Measurements from ENCODE around the gene WFS1. TPM values are rescaled to one million over a fixed set of nuclear protein-coding genes. Genes with fewer than 3 reads are reported as not detected.

The WFS1 gene
- total and polyA plus RNA-seq, 5 donors: 47.9 to 76.6 (median 58.4) TPM

GRCh38 chr4:6272863-6273660 lies 3.4 kb downstream of the WFS1 start:
- 35% methylated on average over 15 of the region's 15 CpGs for WGBS
- DNase-seq (peak in 1 of 3 donors; percentile 32), ATAC-seq (no peak)
- Histone ChIP-seq H3K4me3 (ENCODE audit: low read length) (no peak overlapping the region), H3K9me3 (ENCODE audit: control insufficient read depth, low read length) (no peaks in the 10 kb centered on the region), H3K4me1 (ENCODE audit: control insufficient read depth, insufficient read depth, low read length) (peaks cover 32% of the 10 kb centered on the region), H3K27me3 (ENCODE audit: control insufficient read depth, insufficient read depth) (no peaks in the 10 kb centered on the region), H3K27ac (ENCODE audit: low read length) (no peak overlapping the region)
- intact Hi-C loops (cut with DNase I): no loop called here

- 44% methylated on average over 1 of the region's 1 CpG for WGBS
- Histone ChIP-seq H3K9me3 (ENCODE audit: control insufficient read depth, low read length) (no peaks in the 10 kb centered on the region), H3K27me3 (ENCODE audit: control insufficient read depth, insufficient read depth) (no peaks in the 10 kb centered on the region), H3K4me1 (ENCODE audit: control insufficient read depth, insufficient read depth, low read length) (peaks cover 38% of the 10 kb centered on the region), H3K4me3 (ENCODE audit: low read length) (no peak overlapping the region), H3K27ac (ENCODE audit: low read length) (no peak overlapping the region)
- intact Hi-C loops (cut with DNase I): no loop called here
- DNase-seq: no peak
- no peak for ATAC-seq
Measured at GRCh38 chr4:6273661-6273990, 4.0 kb downstream of the WFS1 start.

GRCh38 chr4:6275351-6275750 lies 5.7 kb downstream of the WFS1 start:
- WGBS: 87% methylated on average over 10 of the region's 10 CpGs
- intact Hi-C loops (cut with DNase I): no loop called here
- Histone ChIP-seq H3K27me3 (ENCODE audit: control insufficient read depth, insufficient read depth) (no peaks in the 10 kb centered on the region), H3K27ac (ENCODE audit: low read length) (no peak overlapping the region), H3K4me3 (ENCODE audit: low read length) (no peak overlapping the region), H3K9me3 (ENCODE audit: control insufficient read depth, low read length) (no peaks in the 10 kb centered on the region), H3K4me1 (ENCODE audit: control insufficient read depth, insufficient read depth, low read length) (peaks cover 43% of the 10 kb centered on the region)
- ATAC-seq: no peak
- no peak for DNase-seq

GRCh38 chr4:6275898-6276806 lies 6.5 kb downstream of the WFS1 start:
- intact Hi-C loops (cut with DNase I): no loop called here
- ATAC-seq (no peak), DNase-seq (no peak)
- Histone ChIP-seq H3K4me3 (ENCODE audit: low read length) (no peak overlapping the region), H3K27ac (ENCODE audit: low read length) (no peak overlapping the region), H3K27me3 (ENCODE audit: control insufficient read depth, insufficient read depth) (no peaks in the 10 kb centered on the region), H3K4me1 (ENCODE audit: control insufficient read depth, insufficient read depth, low read length) (peaks cover 39% of the 10 kb centered on the region), H3K9me3 (ENCODE audit: control insufficient read depth, low read length) (no peaks in the 10 kb centered on the region)
- 71% methylated on average over 22 of the region's 22 CpGs for WGBS

GRCh38 chr4:6277139-6277802 lies 7.6 kb downstream of the WFS1 start:
- no peak overlapping the region for H3K4me3 ChIP-seq (ENCODE audit: low read length)
- 66% methylated on average over 24 of the region's 24 CpGs for WGBS
- intact Hi-C loops (cut with DNase I): no loop called here
- no peaks in the 10 kb centered on the region for H3K27me3 ChIP-seq (ENCODE audit: control insufficient read depth, insufficient read depth)
- ATAC-seq (peak; percentile 36 to 48), DNase-seq (peak in 1 of 3 donors; percentile 76)
- no peaks in the 10 kb centered on the region for H3K9me3 ChIP-seq (ENCODE audit: control insufficient read depth, low read length)
- peak overlapping the region; percentile 23 for H3K27ac ChIP-seq (ENCODE audit: low read length)
- H3K4me1 ChIP-seq (ENCODE audit: control insufficient read depth, insufficient read depth, low read length): peaks cover 33% of the 10 kb centered on the region

- ATAC-seq (no peak), DNase-seq (no peak)
- H3K4me3 ChIP-seq (ENCODE audit: low read length): no peak overlapping the region
- H3K27me3 ChIP-seq (ENCODE audit: control insufficient read depth, insufficient read depth): no peaks in the 10 kb centered on the region
- H3K9me3 ChIP-seq (ENCODE audit: control insufficient read depth, low read length): no peaks in the 10 kb centered on the region
- peaks cover 30% of the 10 kb centered on the region for H3K4me1 ChIP-seq (ENCODE audit: control insufficient read depth, insufficient read depth, low read length)
- peak overlapping the region; percentile 51 for H3K27ac ChIP-seq (ENCODE audit: low read length)
- intact Hi-C loops (cut with DNase I): no loop called here
- WGBS: 65% methylated on average over 21 of the region's 21 CpGs
Measured at GRCh38 chr4:6277935-6278800, 8.5 kb downstream of the WFS1 start.

GRCh38 chr4:6278801-6279197 lies 9.1 kb downstream of the WFS1 start:
- Histone ChIP-seq H3K4me1 (ENCODE audit: control insufficient read depth, insufficient read depth, low read length) (peaks cover 26% of the 10 kb centered on the region), H3K27me3 (ENCODE audit: control insufficient read depth, insufficient read depth) (no peaks in the 10 kb centered on the region), H3K4me3 (ENCODE audit: low read length) (no peak overlapping the region), H3K9me3 (ENCODE audit: control insufficient read depth, low read length) (no peaks in the 10 kb centered on the region), H3K27ac (ENCODE audit: low read length) (peak overlapping the region; percentile 51)
- DNase-seq: peak; percentile 64 to 88 (median 86)
- WGBS: 14% methylated on average over 10 of the region's 10 CpGs
- intact Hi-C loops (cut with DNase I): no loop called here
- ATAC-seq: peak; percentile 78 to 87

- peaks cover 26% of the 10 kb centered on the region for H3K4me1 ChIP-seq (ENCODE audit: control insufficient read depth, insufficient read depth, low read length)
- WGBS: 89% methylated on average over 14 of the region's 14 CpGs
- no peak for DNase-seq
- no peak overlapping the region for H3K27ac ChIP-seq (ENCODE audit: low read length)
- no peaks in the 10 kb centered on the region for H3K9me3 ChIP-seq (ENCODE audit: control insufficient read depth, low read length)
- no peak overlapping the region for H3K4me3 ChIP-seq (ENCODE audit: low read length)
- no peak for ATAC-seq
- intact Hi-C loops (cut with DNase I): no loop called here
- H3K27me3 ChIP-seq (ENCODE audit: control insufficient read depth, insufficient read depth): no peaks in the 10 kb centered on the region
Measured at GRCh38 chr4:6279582-6280289, 10.1 kb downstream of the WFS1 start.

GRCh38 chr4:6280365-6280996 lies 10.8 kb downstream of the WFS1 start:
- Histone ChIP-seq H3K9me3 (ENCODE audit: control insufficient read depth, low read length) (no peaks in the 10 kb centered on the region), H3K27ac (ENCODE audit: low read length) (no peak overlapping the region), H3K4me1 (ENCODE audit: control insufficient read depth, insufficient read depth, low read length) (peaks cover 26% of the 10 kb centered on the region), H3K27me3 (ENCODE audit: control insufficient read depth, insufficient read depth) (no peaks in the 10 kb centered on the region), H3K4me3 (ENCODE audit: low read length) (no peak overlapping the region)
- 89% methylated on average over 16 of the region's 16 CpGs for WGBS
- ATAC-seq: no peak
- intact Hi-C loops (cut with DNase I): no loop called here
- no peak for DNase-seq
